Spleen (tissue), 11 donors: ENCODE measurements around the gene SENP3. TPM values are rescaled to one million over a fixed set of nuclear protein-coding genes. Genes with fewer than 3 reads are reported as not detected.

ENCODE experiments used
- DNase-seq: peaks from one replicate; pipeline ENCODE4 v3.0.0-alpha.2; 2020
- H3K27ac ChIP-seq, 8 donors: fragments of 200-600 bp; sonication (generic) in 7 of 8; 1 replicate in 4 of 8; 2 replicates in 4 of 8; pipeline versions ENCODE4 v1.5.0 to v1.8.0; 2016 to 2021; ENCODE audit warnings: inconsistent platforms in 4 of 8, mild to moderate bottlenecking in 4 of 8, moderate library complexity in 1 of 8
- H3K27me3 ChIP-seq, 7 donors: fragments of 200-600 bp; sonication (generic) in 6 of 7; replicated peaks in 1 of 7; 1 replicate in 4 of 7; 2 replicates in 3 of 7; pipeline versions ENCODE4 v1.5.0 to v1.8.0; 2016 to 2021; ENCODE audit warnings: inconsistent platforms in 3 of 7, mild to moderate bottlenecking in 1 of 7
- H3K36me3 ChIP-seq, 6 donors: fragments of 200-600 bp; sonication (generic) in 5 of 6; 1 replicate in 4 of 6; 2 replicates in 2 of 6; pipeline versions ENCODE4 v1.5.0 to v1.8.0; 2016 to 2021; ENCODE audit warnings: inconsistent platforms in 2 of 6
- H3K4me1 ChIP-seq, 6 donors: fragments of 200-600 bp; sonication (generic) in 5 of 6; 1 replicate in 3 of 6; 2 replicates in 3 of 6; pipeline versions ENCODE4 v1.5.0 to v1.8.0; 2016 to 2021; ENCODE audit warnings: inconsistent platforms in 3 of 6
- H3K4me3 ChIP-seq, 8 donors: fragments of 200-600 bp; sonication (generic) in 7 of 8; 1 replicate in 4 of 8; 2 replicates in 4 of 8; pipeline versions ENCODE4 v1.5.0 to v1.8.0; 2016 to 2021; ENCODE audit warnings: inconsistent platforms in 4 of 8, mild to moderate bottlenecking in 4 of 8, moderate library complexity in 2 of 8
- H3K9me3 ChIP-seq, 8 donors: fragments of 200-600 bp; sonication (generic) in 7 of 8; 1 replicate in 4 of 8; 2 replicates in 4 of 8; pipeline versions ENCODE4 v1.5.0 to v1.8.0; 2016 to 2021; ENCODE audit warnings: inconsistent platforms in 4 of 8
- POLR2A ChIP-seq, 3 donors: fragments of 450-650 bp; IDR thresholded peaks; one replicate each; pipeline ENCODE4 v1.5.1; 2017; ENCODE audit warnings: antibody characterized with exemption in 3 of 3, mild to moderate bottlenecking in 1 of 3
- POLR2AphosphoS5 ChIP-seq, 3 donors: sonication (generic); formaldehyde crosslinking; IDR thresholded peaks; one replicate each; pipeline ENCODE4 v1.5.1; 2017; ENCODE audit warnings: antibody characterized with exemption in 3 of 3
- WGBS, 5 donors: extraction: QIAGEN DNeasy Blood & Tissue Kit in 3 of 5; methylation state at CpG; one replicate each; pipeline versions ENCODE4 v1.1.5 to v1.1.7; 2013 to 2018; 5-methylcytosine and 5-hydroxymethylcytosine counted together
- intact Hi-C: fragments of 100-400 bp; cut with DNase I; formaldehyde crosslinking; loops from one replicate; pipeline ENCODE4 v1.15.0; 2023; ENCODE audit warnings: low total_unique reads
- polyA plus RNA-seq, 3 donors: library from polyadenylated mRNA; stranded (reverse); fragments of 200-250 nt; gene quantifications; one replicate each; pipeline ENCODE4 v1.2.1, GENCODE V29; 2013
- total RNA-seq, 7 donors: library from RNA; depleted of rRNA in 3 of 7; stranded (reverse); fragments of >200 nt in 3 of 7; fragmentation: NEBNext Ultra II Directional in 4 of 7; extraction: Animal tissue kit (Norgen Biotek cat#: 25700) in 4 of 7; gene quantifications; one replicate each; pipeline versions ENCODE4 v1.1.0 to v1.2.1, GENCODE V29; 2016 to 2021
- TF ChIP-seq, protein P1 (sequence below), 11 experiments: fragments of 200-600 bp in 7 of 11; fragments of 450-650 bp in 4 of 11; sonication (generic) in 4 of 11; IDR thresholded peaks in 8 of 11; conservative IDR thresholded peaks in 3 of 11; 1 replicate in 7 of 11; 2 replicates in 4 of 11; pipeline versions ENCODE4 v1.4.0 to v1.8.0; 2016 to 2021; ENCODE audit warnings: antibody characterized with exemption in 11 of 11, inconsistent platforms in 4 of 11, mild to moderate bottlenecking in 1 of 11
- donor health status: healthy with polysubstance abuse.
- donor health status: DM: no; HTN: no; CAD: no; lungs with moderate emphysema.
- donor health status: DM: no; HTN: no; CAD: no.
- donor health status: Bipolar disorder and iron deficiency.
- donor health status: healthy.
- donor health status: DM: no; HTN: no; CAD: no.
- donor health status: DM: yes; HTN: yes; CAD: no.

The SENP3 gene
- total and polyA plus RNA-seq, 10 donors = 36.3 to 71.7 (median 43.1) TPM

DNA sequence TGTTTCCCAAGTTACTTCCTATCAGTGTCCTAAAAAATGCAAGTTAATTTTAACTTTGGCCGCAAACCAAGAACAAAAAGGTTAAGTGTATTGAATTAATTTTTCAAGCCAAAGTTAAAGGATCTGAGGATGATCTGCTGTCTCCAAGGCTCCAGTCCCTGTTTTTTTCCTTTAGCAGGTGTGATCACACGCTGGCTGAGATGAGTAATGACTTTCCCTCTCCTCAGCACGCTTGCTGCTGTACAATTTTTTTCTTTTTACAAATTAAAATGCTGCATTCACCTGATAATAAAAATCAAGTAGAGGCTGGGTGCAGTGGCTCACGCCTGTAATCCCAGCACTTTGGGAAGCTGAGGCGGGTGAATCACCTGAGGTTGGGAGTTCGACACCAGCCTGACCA lies 16.8 kb upstream of the SENP3 start:
- H3K27me3 ChIP-seq = no peaks in the 10 kb centered on the region
- no peak for DNase-seq
- H3K4me1 ChIP-seq = peaks cover 4 to 30% (median 25%) of the 10 kb centered on the region in 6 donors
- TF ChIP-seq, protein P1, sequence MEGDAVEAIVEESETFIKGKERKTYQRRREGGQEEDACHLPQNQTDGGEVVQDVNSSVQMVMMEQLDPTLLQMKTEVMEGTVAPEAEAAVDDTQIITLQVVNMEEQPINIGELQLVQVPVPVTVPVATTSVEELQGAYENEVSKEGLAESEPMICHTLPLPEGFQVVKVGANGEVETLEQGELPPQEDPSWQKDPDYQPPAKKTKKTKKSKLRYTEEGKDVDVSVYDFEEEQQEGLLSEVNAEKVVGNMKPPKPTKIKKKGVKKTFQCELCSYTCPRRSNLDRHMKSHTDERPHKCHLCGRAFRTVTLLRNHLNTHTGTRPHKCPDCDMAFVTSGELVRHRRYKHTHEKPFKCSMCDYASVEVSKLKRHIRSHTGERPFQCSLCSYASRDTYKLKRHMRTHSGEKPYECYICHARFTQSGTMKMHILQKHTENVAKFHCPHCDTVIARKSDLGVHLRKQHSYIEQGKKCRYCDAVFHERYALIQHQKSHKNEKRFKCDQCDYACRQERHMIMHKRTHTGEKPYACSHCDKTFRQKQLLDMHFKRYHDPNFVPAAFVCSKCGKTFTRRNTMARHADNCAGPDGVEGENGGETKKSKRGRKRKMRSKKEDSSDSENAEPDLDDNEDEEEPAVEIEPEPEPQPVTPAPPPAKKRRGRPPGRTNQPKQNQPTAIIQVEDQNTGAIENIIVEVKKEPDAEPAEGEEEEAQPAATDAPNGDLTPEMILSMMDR (IDR thresholded peaks at IDR 0.05 in 8 of 11, conservative IDR thresholded peaks at IDR 0.05 in 3 of 11) = no peak
- TF ChIP-seq POLR2A (IDR thresholded peaks at IDR 0.05) (no peak), POLR2AphosphoS5 (IDR thresholded peaks at IDR 0.05) (no peak)
- H3K27ac ChIP-seq = peak overlapping the region in 4 of 8 donors; percentile 14 to 50 (median 37)
- 62 to 80% (median 69%) methylated on average over 6 of the region's 6 CpGs for WGBS, 5 donors
- no peaks in the 10 kb centered on the region for H3K36me3 ChIP-seq
- no peaks in the 10 kb centered on the region for H3K9me3 ChIP-seq
- intact Hi-C loops = no loop called here
- H3K4me3 ChIP-seq = no peak overlapping the region

DNA sequence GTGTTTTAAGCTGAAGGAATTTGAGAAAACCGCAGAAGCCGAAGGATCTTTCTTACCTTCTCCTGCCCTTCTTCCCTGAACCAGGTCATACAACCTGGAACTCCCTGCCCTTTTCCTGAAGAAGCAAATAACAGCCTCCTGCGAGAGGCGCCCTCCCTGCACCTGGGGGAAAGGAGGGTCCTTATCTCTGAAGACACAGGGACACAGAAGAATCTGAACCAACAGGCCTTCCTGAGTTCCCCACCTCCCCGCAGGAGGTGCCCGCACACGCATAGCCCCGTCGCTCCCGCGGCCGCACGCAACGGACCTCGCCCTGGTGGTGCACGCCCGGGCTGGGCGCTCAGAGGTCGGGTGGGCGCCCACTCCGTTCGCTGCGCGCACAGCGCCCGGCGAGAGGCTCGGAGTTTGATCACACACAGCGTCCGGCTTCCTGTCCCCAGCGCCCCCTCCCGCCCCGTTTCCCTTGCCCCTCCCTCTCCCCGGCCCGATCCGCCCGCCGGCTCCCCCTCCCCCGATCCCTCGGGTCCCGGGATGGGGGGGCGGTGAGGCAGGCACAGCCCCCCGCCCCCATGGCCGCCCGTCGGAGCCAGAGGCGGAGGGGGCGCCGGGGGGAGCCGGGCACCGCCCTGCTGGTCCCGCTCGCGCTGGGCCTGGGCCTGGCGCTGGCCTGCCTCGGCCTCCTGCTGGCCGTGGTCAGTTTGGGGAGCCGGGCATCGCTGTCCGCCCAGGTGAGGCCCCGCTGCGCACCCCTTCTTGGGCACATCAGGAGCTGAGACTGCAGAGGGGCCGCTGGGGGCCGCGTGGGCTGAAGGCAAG lies 12.9 kb upstream of the SENP3 start, which contains the start of gene TNFSF12:
TNFSF12 (plus strand) TSS at position 474 of the 816 bp plus-strand sequence; CDS start at position 570, 96 bp downstream.
- peak within 1 kb of the TSS; percentile 87 to 97 (median 93) for H3K27ac ChIP-seq
- intact Hi-C loops = no loop called here
- WGBS, 5 donors = 0 to 5% (median 2%) methylated on average over 17 to 65 of the region's 65 CpGs
- H3K4me1 ChIP-seq = peaks cover 15 to 67% (median 59%) of the 10 kb centered on the region in 6 donors
- peaks cover 0 to 23% (median 0%) of the 10 kb centered on the region in 6 donors for H3K36me3 ChIP-seq
- no peaks in the 10 kb centered on the region for H3K27me3 ChIP-seq
- peak within 1 kb of the TSS; percentile 60 to 82 (median 64) for H3K4me3 ChIP-seq
- peak; percentile 94 for DNase-seq
- TF ChIP-seq, protein P1 (IDR thresholded peaks at IDR 0.05 in 8 of 11, conservative IDR thresholded peaks at IDR 0.05 in 3 of 11) = peak in 5 of 11 experiments; percentile 8 to 24 (median 18)
- TF ChIP-seq POLR2A (IDR thresholded peaks at IDR 0.05) = peak in 1 of 3 donors; percentile 41
- peak; percentile 83 to 90 (median 89) for TF ChIP-seq POLR2AphosphoS5 (IDR thresholded peaks at IDR 0.05)
- H3K9me3 ChIP-seq = no peaks in the 10 kb centered on the region

GRCh38 chr17:7549401-7550055 lies 12.2 kb upstream of the SENP3 start:
- H3K9me3 ChIP-seq = no peaks in the 10 kb centered on the region
- peak overlapping the region; percentile 87 to 97 (median 93) for H3K27ac ChIP-seq
- peak in 1 of 3 donors; percentile 42 for TF ChIP-seq POLR2AphosphoS5 (IDR thresholded peaks at IDR 0.05)
- TF ChIP-seq POLR2A (IDR thresholded peaks at IDR 0.05) = no peak
- TF ChIP-seq, protein P1 (IDR thresholded peaks at IDR 0.05 in 8 of 11, conservative IDR thresholded peaks at IDR 0.05 in 3 of 11) = peak in 2 of 11 experiments; percentile 2
- peaks cover 16 to 73% (median 59%) of the 10 kb centered on the region in 6 donors for H3K4me1 ChIP-seq
- H3K27me3 ChIP-seq = no peaks in the 10 kb centered on the region
- peak overlapping the region; percentile 60 to 82 (median 64) for H3K4me3 ChIP-seq
- WGBS, 5 donors = 23 to 39% (median 32%) methylated on average over 18 to 20 of the region's 20 CpGs
- intact Hi-C loops = no loop called here
- peak; percentile 88 for DNase-seq
- peaks cover 0 to 26% (median 0%) of the 10 kb centered on the region in 6 donors for H3K36me3 ChIP-seq
